Bronchial epithelial cell (primary cell): Measurements from ENCODE around the gene PAPOLG. TPM values are rescaled to one million over a fixed set of nuclear protein-coding genes. Genes with fewer than 3 reads are reported as not detected.

Experiments used
- DNase-seq: peaks from one replicate; pipeline ENCODE4 v3.0.0-alpha.2; 2010; ENCODE audit warnings: low read depth
- FAIRE-seq: peaks from 2 replicates; lab custom pipeline; 2011; peaks lifted over from hg19 to GRCh38; lab: Jason Lieb, UNC
- H3K27me3 ChIP-seq: 2 replicates; pipeline ENCODE4 v1.5.1; 2011; ENCODE audit warnings: low read length; ENCODE audit not compliant: control insufficient read depth, insufficient read depth
- H3K36me3 ChIP-seq: 2 replicates; pipeline ENCODE4 v1.5.1; 2011; ENCODE audit warnings: low read length; ENCODE audit not compliant: control insufficient read depth, insufficient read depth
- H3K4me3 ChIP-seq: 2 replicates; pipeline ENCODE4 v1.5.1; 2011; ENCODE audit warnings: mild to moderate bottlenecking, low read depth, low read length, control low read depth
- total RNA-seq: library from RNA; depleted of rRNA; stranded (reverse); fragments of >200 nt; gene quantifications from 2 replicates; pipeline ENCODE4 v1.2.1, GENCODE V29; 2014
- TF ChIP-seq, protein P1 (sequence below): IDR thresholded peaks from 2 replicates; pipeline ENCODE4 v1.5.1; 2011; ENCODE audit warnings: mild to moderate bottlenecking, moderate library complexity, low read length, control low read depth, inconsistent platforms; ENCODE audit not compliant: insufficient read depth, severe bottlenecking

PAPOLG gene
- total RNA-seq, 1 donor from 2014 or later: 9.7 TPM

GRCh38 chr2:60834270-60834717, 78.2 kb downstream of the PAPOLG start:
- DNase-seq (no peak), FAIRE-seq (no peak)
- H3K36me3 ChIP-seq: no peaks in the 10 kb centered on the region
- TF ChIP-seq, protein P1, sequence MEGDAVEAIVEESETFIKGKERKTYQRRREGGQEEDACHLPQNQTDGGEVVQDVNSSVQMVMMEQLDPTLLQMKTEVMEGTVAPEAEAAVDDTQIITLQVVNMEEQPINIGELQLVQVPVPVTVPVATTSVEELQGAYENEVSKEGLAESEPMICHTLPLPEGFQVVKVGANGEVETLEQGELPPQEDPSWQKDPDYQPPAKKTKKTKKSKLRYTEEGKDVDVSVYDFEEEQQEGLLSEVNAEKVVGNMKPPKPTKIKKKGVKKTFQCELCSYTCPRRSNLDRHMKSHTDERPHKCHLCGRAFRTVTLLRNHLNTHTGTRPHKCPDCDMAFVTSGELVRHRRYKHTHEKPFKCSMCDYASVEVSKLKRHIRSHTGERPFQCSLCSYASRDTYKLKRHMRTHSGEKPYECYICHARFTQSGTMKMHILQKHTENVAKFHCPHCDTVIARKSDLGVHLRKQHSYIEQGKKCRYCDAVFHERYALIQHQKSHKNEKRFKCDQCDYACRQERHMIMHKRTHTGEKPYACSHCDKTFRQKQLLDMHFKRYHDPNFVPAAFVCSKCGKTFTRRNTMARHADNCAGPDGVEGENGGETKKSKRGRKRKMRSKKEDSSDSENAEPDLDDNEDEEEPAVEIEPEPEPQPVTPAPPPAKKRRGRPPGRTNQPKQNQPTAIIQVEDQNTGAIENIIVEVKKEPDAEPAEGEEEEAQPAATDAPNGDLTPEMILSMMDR: no peak
- no peak overlapping the region for H3K4me3 ChIP-seq
- no peaks in the 10 kb centered on the region for H3K27me3 ChIP-seq

DNA sequence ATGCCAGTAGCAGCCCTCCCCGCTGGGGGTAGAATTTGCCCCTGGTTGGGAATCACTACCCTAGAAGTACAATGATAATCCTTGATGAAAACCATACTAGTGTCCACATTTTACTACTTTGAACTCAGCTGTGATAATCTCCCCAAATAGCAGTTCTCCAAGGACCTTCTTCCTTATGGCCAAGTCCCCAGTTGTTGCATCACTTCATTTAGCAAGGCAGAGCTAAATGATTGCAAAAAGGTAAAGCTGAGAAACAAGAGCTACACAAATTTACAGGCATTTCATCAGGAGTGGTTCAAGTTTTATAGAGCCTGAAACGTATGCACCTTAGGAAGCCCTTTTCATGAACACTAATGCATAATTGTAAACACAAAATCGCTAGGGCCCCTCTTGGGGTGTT, 80.4 kb downstream of the PAPOLG start:
- TF ChIP-seq, protein P1: no peak
- Histone ChIP-seq H3K27me3 (no peaks in the 10 kb centered on the region), H3K36me3 (no peaks in the 10 kb centered on the region), H3K4me3 (no peak overlapping the region)
- DNase-seq: no peak
- FAIRE-seq: no peak

DNA sequence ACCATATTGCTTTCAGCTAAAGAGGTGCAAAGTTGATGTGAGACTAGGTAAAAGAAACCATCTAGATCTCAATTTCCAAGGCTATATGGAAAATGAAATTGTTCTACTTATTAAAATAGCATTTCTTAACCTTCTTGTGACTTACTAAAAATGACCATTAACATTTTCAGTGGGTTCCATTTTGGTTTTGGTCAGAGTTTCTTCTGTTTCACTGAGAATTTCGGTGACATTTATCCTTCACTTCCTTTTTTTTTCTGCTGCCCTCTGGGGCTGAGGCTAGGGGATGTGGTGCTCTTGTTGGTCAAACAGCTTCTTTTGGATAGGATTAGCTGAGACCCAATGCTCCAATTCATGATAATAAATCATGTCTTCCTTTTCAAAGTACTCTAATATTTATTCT, 81.1 kb downstream of the PAPOLG start:
- TF ChIP-seq, protein P1: no peak
- no peak for DNase-seq
- H3K27me3 ChIP-seq: no peaks in the 10 kb centered on the region
- no peak for FAIRE-seq
- no peaks in the 10 kb centered on the region for H3K36me3 ChIP-seq
- no peak overlapping the region for H3K4me3 ChIP-seq

GRCh38 chr2:60838481-60838880, 82.4 kb downstream of the PAPOLG start:
- FAIRE-seq (no peak), DNase-seq (no peak)
- no peaks in the 10 kb centered on the region for H3K36me3 ChIP-seq
- TF ChIP-seq, protein P1: no peak
- no peak overlapping the region for H3K4me3 ChIP-seq
- H3K27me3 ChIP-seq: no peaks in the 10 kb centered on the region

- Histone ChIP-seq H3K4me3 (no peak overlapping the region), H3K27me3 (no peaks in the 10 kb centered on the region), H3K36me3 (no peaks in the 10 kb centered on the region)
- TF ChIP-seq, protein P1: no peak
- no peak for DNase-seq
- no peak for FAIRE-seq
Observed at GRCh38 chr2:60839126-60839813, 83.2 kb downstream of the PAPOLG start.

GRCh38 chr2:60840880-60841279, 84.8 kb downstream of the PAPOLG start:
- FAIRE-seq (no peak), DNase-seq (no peak)
- Histone ChIP-seq H3K27me3 (no peaks in the 10 kb centered on the region), H3K4me3 (no peak overlapping the region), H3K36me3 (no peaks in the 10 kb centered on the region)
- TF ChIP-seq, protein P1: no peak
